ENCODE results near the gene LOXHD1. TPM values are rescaled to one million over a fixed set of nuclear protein-coding genes. Genes with fewer than 3 reads are reported as not detected.
A peak's percentile ranks its signal among the peaks of the same experiment; 100 is the strongest.

LOXHD1 gene
- total and polyA plus RNA-seq, 2 experiments from 2014 or later: 0.21 TPM; not detected in 1

DNA sequence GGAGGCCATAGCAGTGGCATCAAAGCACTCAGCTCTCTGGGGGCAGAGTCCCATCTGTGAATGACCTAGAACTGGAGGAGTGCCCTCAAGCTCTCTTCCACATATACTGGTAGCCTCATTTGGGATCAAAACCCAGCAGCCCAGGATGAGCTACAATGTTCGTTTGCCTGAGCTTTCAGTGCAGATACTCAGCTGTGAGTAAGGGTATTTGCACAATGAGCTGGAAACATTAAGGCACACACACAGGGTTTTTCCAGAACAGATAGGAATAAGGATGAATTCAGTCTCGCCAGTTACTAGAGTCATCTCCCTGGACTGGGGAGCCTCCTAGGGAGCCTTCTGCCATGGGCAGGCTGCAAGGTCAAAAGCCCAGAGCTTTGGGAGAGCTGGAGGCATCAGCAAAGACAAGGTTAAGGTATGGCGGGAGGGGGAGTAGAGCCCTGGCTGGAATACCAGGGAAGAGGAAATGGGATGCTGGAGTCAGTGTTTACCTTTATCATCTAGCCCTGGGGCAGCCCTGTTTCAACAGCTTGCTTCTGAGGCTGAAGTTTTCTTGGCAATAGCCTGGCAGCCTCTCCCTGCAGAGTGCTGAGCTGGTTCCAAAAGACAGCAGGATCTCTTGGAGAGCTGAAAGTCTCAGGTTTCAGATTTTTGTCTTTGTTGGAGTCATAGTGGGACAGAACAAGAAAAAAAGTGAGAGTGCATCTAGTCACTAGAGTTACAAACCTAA lies 187.7 kb downstream of the LOXHD1 start:
- no peaks in the 10 kb centered on the region for H3K9me3 ChIP-seq (ENCODE audit: low read depth)
- DNase-seq (ENCODE audit: low read depth in 1 of 2, low spot score in 1 of 2): peak in 1 of 2 donors; percentile 28

DNA sequence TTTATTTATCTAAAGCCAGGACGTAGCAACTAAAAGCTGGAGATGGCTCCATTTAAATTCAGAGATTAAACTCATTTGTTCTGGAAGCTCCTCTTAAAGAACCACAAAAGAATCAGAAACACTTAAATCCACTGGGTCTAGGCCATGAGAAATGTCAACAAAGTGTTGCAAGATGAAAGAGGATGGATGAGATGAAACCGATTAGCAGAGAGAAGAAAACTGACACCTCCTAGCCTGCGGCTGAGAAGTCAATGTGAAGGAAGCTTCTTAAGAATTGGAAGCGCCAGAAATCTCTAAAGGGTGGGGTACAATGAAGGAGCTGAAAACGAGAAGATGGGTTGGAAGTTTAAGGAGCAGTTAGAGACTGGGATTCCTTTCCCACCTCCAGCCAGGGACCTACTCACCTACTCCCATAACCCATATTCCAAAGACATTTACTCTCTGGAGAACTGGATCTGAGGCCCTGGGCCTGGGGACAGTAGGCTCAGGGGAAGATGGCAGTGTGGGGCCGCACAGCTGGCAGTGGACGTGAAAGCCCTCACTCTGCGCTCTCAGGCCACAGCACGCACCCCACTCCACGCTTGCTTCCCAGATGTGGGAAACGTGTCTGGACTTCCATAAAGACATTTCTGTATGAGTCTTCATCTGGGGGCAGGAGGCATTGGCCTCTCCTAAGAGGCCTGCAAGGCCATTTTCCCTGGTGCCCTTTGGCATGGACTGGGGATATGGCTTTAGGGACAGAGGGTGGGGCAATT lies 188.4 kb downstream of the LOXHD1 start:
- no peak overlapping the region for H3K4me3 ChIP-seq
- peaks cover 14% of the 10 kb centered on the region for H3K4me1 ChIP-seq (ENCODE audit: low read depth)
- DNase-seq (ENCODE audit: low read depth in 1 of 2, low spot score in 1 of 2): no peak
- no peaks in the 10 kb centered on the region for H3K27me3 ChIP-seq
- no peak overlapping the region for H3K27ac ChIP-seq
- H3K9me3 ChIP-seq (ENCODE audit: low read depth): no peaks in the 10 kb centered on the region
- no peak for TF ChIP-seq CTCF (IDR thresholded peaks at IDR 0.05; ENCODE audit: low read depth, low read length)
- no peaks in the 10 kb centered on the region for H3K36me3 ChIP-seq

More for the DNA sequence above, 187.7 kb downstream of the LOXHD1 start:
- Histone ChIP-seq H3K4me1 (ENCODE audit: low read depth) (peaks cover 14% of the 10 kb centered on the region), H3K36me3 (no peaks in the 10 kb centered on the region), H3K27me3 (no peaks in the 10 kb centered on the region), H3K27ac (no peak overlapping the region), H3K4me3 (no peak overlapping the region)
- TF ChIP-seq CTCF (IDR thresholded peaks at IDR 0.05; ENCODE audit: low read depth, low read length): no peak

DNA sequence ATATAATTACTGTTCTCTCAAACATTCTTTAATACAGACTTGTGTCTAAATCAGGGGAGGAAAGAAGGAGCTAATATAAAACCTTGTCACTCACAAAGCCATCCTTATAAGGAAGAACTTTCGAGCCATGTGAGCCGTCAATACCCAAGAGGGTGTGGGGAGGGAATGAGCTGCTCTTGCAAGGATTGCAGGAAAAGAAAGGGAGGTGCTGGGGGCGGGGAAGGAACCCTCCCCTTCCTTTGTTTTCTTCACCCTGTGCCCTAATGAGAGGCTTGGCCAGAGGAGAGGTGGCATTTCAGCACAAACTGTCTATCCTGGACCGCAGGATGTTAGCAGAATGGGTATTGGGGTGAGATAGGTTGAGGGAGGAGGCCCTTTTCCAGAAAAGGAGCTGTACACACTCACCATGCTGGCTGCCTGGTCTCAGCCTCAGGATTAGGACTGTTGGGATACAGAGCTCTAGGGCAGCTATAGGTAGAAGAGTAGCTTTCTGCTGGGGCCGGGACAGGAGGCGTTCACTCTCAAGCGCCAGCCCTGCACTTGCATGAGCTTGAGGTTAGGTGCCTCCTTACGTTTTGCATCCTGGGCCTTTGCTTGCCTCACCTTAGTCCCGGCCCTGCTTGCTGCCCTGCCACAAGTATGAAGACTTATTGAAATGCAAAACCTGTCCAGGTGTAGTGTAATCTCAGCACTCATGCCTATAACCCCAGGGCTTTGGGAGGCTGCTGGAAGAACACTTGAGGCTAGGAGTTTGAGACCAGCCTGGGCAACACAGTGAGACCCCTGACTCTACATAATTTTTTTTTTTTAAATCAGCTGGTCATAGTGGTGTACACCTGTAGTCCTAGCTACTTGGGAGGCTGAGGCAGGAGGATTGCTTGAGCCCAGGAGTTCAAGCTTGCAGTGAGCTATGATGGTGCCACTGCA lies 190.5 kb downstream of the LOXHD1 start:
- TF ChIP-seq CTCF (IDR thresholded peaks at IDR 0.05; ENCODE audit: low read depth, low read length): no peak
- Histone ChIP-seq H3K4me1 (ENCODE audit: low read depth) (peaks cover 8% of the 10 kb centered on the region), H3K27me3 (no peaks in the 10 kb centered on the region), H3K9me3 (ENCODE audit: low read depth) (no peaks in the 10 kb centered on the region), H3K4me3 (no peak overlapping the region), H3K27ac (no peak overlapping the region), H3K36me3 (no peaks in the 10 kb centered on the region)
- DNase-seq (ENCODE audit: low read depth in 1 of 2, low spot score in 1 of 2): peak in 1 of 2 donors; percentile 39

GRCh38 chr18:46464926-46465655 lies 191.9 kb downstream of the LOXHD1 start:
- Histone ChIP-seq H3K4me3 (no peak overlapping the region), H3K9me3 (ENCODE audit: low read depth) (no peaks in the 10 kb centered on the region), H3K36me3 (no peaks in the 10 kb centered on the region), H3K4me1 (ENCODE audit: low read depth) (peaks cover 8% of the 10 kb centered on the region), H3K27ac (no peak overlapping the region), H3K27me3 (no peaks in the 10 kb centered on the region)
- peak; percentile 23 for TF ChIP-seq CTCF (IDR thresholded peaks at IDR 0.05; ENCODE audit: low read depth, low read length)
- no peak for DNase-seq (ENCODE audit: low read depth in 1 of 2, low spot score in 1 of 2)

GRCh38 chr18:46462523-46462922 lies 194.5 kb downstream of the LOXHD1 start:
- H3K36me3 ChIP-seq: no peaks in the 10 kb centered on the region
- H3K4me1 ChIP-seq (ENCODE audit: low read depth): no peaks in the 10 kb centered on the region
- H3K27ac ChIP-seq: no peak overlapping the region
- no peak for TF ChIP-seq CTCF (IDR thresholded peaks at IDR 0.05; ENCODE audit: low read depth, low read length)
- no peak for DNase-seq (ENCODE audit: low read depth in 1 of 2, low spot score in 1 of 2)
- H3K4me3 ChIP-seq: no peak overlapping the region
- H3K27me3 ChIP-seq: no peaks in the 10 kb centered on the region
- H3K9me3 ChIP-seq (ENCODE audit: low read depth): no peaks in the 10 kb centered on the region
